ENCODE results near the gene PRKG1. TPM values are rescaled to one million over a fixed set of nuclear protein-coding genes. Genes with fewer than 3 reads are reported as not detected.

Gene PRKG1
- total and polyA plus RNA-seq, 2 donors (not counting 1 experiment from before 2014, with no cell fraction given) = 45.8 to 71.8 TPM

- Histone ChIP-seq H2AFZ (ENCODE audit: low read length) (no peak overlapping the region), H3K27ac (ENCODE audit: insufficient read depth, low read length) (no peak overlapping the region), H3K4me2 (ENCODE audit: extremely low read depth, insufficient read depth, low read length) (no peak overlapping the region), H3K9me3 (ENCODE audit: control insufficient read depth, insufficient read depth, low read depth, low read length) (no peaks in the 10 kb centered on the region), H4K20me1 (ENCODE audit: control insufficient read depth, extremely low read depth, insufficient read depth, low read length) (no peaks in the 10 kb centered on the region), H3K9ac (ENCODE audit: insufficient read depth, low read length) (no peak overlapping the region), H3K4me1 (ENCODE audit: control insufficient read depth, extremely low read depth, insufficient read depth, low read length) (no peaks in the 10 kb centered on the region), H3K79me2 (ENCODE audit: control insufficient read depth, insufficient read depth, low read length) (no peaks in the 10 kb centered on the region), H3K27me3 (ENCODE audit: control insufficient read depth, insufficient read depth, low read length) (no peaks in the 10 kb centered on the region), H3K4me3 (replicated peaks in 1 of 4; ENCODE audit: control extremely low read depth in 1 of 4, insufficient read depth in 1 of 4, low read depth in 3 of 4, low read length in 4 of 4) (no peak overlapping the region), H3K36me3 (ENCODE audit: control insufficient read depth, insufficient read depth, low read length) (no peaks in the 10 kb centered on the region)
- TF ChIP-seq EZH2 (IDR thresholded peaks at IDR 0.05; ENCODE audit: low read length, missing control alignments) = no peak
- TF ChIP-seq CTCF (conservative IDR thresholded peaks at IDR 0.05 in 1 of 2, IDR thresholded peaks at IDR 0.05 in 1 of 2; ENCODE audit: low read depth in 1 of 2, low read length in 2 of 2) = no peak
- no peak for DNase-seq (ENCODE audit: low read depth in 2 of 2)
Measured at GRCh38 chr10:51765284-51765971, 691.1 kb downstream of the PRKG1 start.

- H3K4me1 ChIP-seq (ENCODE audit: control insufficient read depth, extremely low read depth, insufficient read depth, low read length) = no peaks in the 10 kb centered on the region
- no peak overlapping the region for H2AFZ ChIP-seq (ENCODE audit: low read length)
- no peaks in the 10 kb centered on the region for H4K20me1 ChIP-seq (ENCODE audit: control insufficient read depth, extremely low read depth, insufficient read depth, low read length)
- no peaks in the 10 kb centered on the region for H3K79me2 ChIP-seq (ENCODE audit: control insufficient read depth, insufficient read depth, low read length)
- no peak overlapping the region for H3K27ac ChIP-seq (ENCODE audit: insufficient read depth, low read length)
- DNase-seq (ENCODE audit: low read depth in 2 of 2) = no peak
- H3K27me3 ChIP-seq (ENCODE audit: control insufficient read depth, insufficient read depth, low read length) = no peaks in the 10 kb centered on the region
- no peak overlapping the region for H3K4me3 ChIP-seq (replicated peaks in 1 of 4; ENCODE audit: control extremely low read depth in 1 of 4, insufficient read depth in 1 of 4, low read depth in 3 of 4, low read length in 4 of 4)
- H3K4me2 ChIP-seq (ENCODE audit: extremely low read depth, insufficient read depth, low read length) = no peak overlapping the region
- TF ChIP-seq EZH2 (IDR thresholded peaks at IDR 0.05; ENCODE audit: low read length, missing control alignments) (no peak), CTCF (conservative IDR thresholded peaks at IDR 0.05 in 1 of 2, IDR thresholded peaks at IDR 0.05 in 1 of 2; ENCODE audit: low read depth in 1 of 2, low read length in 2 of 2) (no peak)
- no peaks in the 10 kb centered on the region for H3K9me3 ChIP-seq (ENCODE audit: control insufficient read depth, insufficient read depth, low read depth, low read length)
- no peak overlapping the region for H3K9ac ChIP-seq (ENCODE audit: insufficient read depth, low read length)
- no peaks in the 10 kb centered on the region for H3K36me3 ChIP-seq (ENCODE audit: control insufficient read depth, insufficient read depth, low read length)
Measured at GRCh38 chr10:51766423-51767102, 692.3 kb downstream of the PRKG1 start.

- H3K4me1 ChIP-seq (ENCODE audit: control insufficient read depth, extremely low read depth, insufficient read depth, low read length) = no peaks in the 10 kb centered on the region
- H3K4me2 ChIP-seq (ENCODE audit: extremely low read depth, insufficient read depth, low read length) = no peak overlapping the region
- no peak overlapping the region for H3K27ac ChIP-seq (ENCODE audit: insufficient read depth, low read length)
- H4K20me1 ChIP-seq (ENCODE audit: control insufficient read depth, extremely low read depth, insufficient read depth, low read length) = no peaks in the 10 kb centered on the region
- no peak for DNase-seq (ENCODE audit: low read depth in 2 of 2)
- no peaks in the 10 kb centered on the region for H3K79me2 ChIP-seq (ENCODE audit: control insufficient read depth, insufficient read depth, low read length)
- H3K9ac ChIP-seq (ENCODE audit: insufficient read depth, low read length) = no peak overlapping the region
- no peaks in the 10 kb centered on the region for H3K36me3 ChIP-seq (ENCODE audit: control insufficient read depth, insufficient read depth, low read length)
- no peak overlapping the region for H3K4me3 ChIP-seq (replicated peaks in 1 of 4; ENCODE audit: control extremely low read depth in 1 of 4, insufficient read depth in 1 of 4, low read depth in 3 of 4, low read length in 4 of 4)
- H2AFZ ChIP-seq (ENCODE audit: low read length) = no peak overlapping the region
- no peaks in the 10 kb centered on the region for H3K27me3 ChIP-seq (ENCODE audit: control insufficient read depth, insufficient read depth, low read length)
- no peak for TF ChIP-seq EZH2 (IDR thresholded peaks at IDR 0.05; ENCODE audit: low read length, missing control alignments)
- no peak for TF ChIP-seq CTCF (conservative IDR thresholded peaks at IDR 0.05 in 1 of 2, IDR thresholded peaks at IDR 0.05 in 1 of 2; ENCODE audit: low read depth in 1 of 2, low read length in 2 of 2)
- H3K9me3 ChIP-seq (ENCODE audit: control insufficient read depth, insufficient read depth, low read depth, low read length) = no peaks in the 10 kb centered on the region
Measured at GRCh38 chr10:51767103-51767763, 692.9 kb downstream of the PRKG1 start.
